Cardiac muscle cell (in vitro differentiated cells and primary cell): ENCODE results near the gene DNAJC10. TPM values are rescaled to one million over a fixed set of nuclear protein-coding genes. Genes with fewer than 3 reads are reported as not detected.

ENCODE experiments used
- DNase-seq, 2 donors: peaks; one replicate each; pipeline versions ENCODE4 v3.0.0 to v3.0.0-alpha.2; 2010 to 2017; ENCODE audit warnings: low read depth in 1 of 2, low spot score in 1 of 2
- H3K27ac ChIP-seq: fragments of 200-600 bp; sonication (generic); 2 replicates; pipeline ENCODE4 v1.5.1; 2016
- H3K27me3 ChIP-seq: fragments of 200-600 bp; sonication (generic); 2 replicates; pipeline ENCODE4 v1.6.0; 2016; ENCODE audit warnings: control low read depth
- H3K36me3 ChIP-seq: fragments of 200-600 bp; sonication (generic); 2 replicates; pipeline ENCODE4 v1.5.1; 2016; ENCODE audit warnings: control low read depth
- H3K4me1 ChIP-seq: fragments of 200-600 bp; sonication (generic); 2 replicates; pipeline ENCODE4 v1.8.1; 2017; ENCODE audit warnings: low read depth, mild to moderate bottlenecking, mixed run types
- H3K4me3 ChIP-seq: fragments of 200-600 bp; sonication (generic); 2 replicates; pipeline ENCODE4 v1.5.1; 2016; ENCODE audit warnings: mild to moderate bottlenecking
- H3K9me3 ChIP-seq: fragments of 200-600 bp; sonication (generic); 2 replicates; pipeline ENCODE4 v1.5.1; 2017; ENCODE audit warnings: low read depth, mild to moderate bottlenecking, control low read depth
- polyA plus RNA-seq: library from polyadenylated mRNA; unstranded; fragments of >200 nt; fragmentation: Nextera tagmentation; extraction: Ambion mirVana; gene quantifications from 2 replicates; pipeline ENCODE4 v1.2.1, GENCODE V29; 2016
- total RNA-seq: library from RNA; depleted of rRNA; stranded (reverse); fragments of >200 nt; gene quantifications from 2 replicates; pipeline ENCODE4 v1.2.3, GENCODE V29; 2016
- TF ChIP-seq, protein P1 (sequence below): IDR thresholded peaks from 2 replicates; pipeline ENCODE4 v1.5.1; 2012; ENCODE audit warnings: low read depth, mild to moderate bottlenecking, low read length

Gene DNAJC10
- total and polyA plus RNA-seq, 2 experiments from 2014 or later, result 84.7 to 95.8 TPM

DNA sequence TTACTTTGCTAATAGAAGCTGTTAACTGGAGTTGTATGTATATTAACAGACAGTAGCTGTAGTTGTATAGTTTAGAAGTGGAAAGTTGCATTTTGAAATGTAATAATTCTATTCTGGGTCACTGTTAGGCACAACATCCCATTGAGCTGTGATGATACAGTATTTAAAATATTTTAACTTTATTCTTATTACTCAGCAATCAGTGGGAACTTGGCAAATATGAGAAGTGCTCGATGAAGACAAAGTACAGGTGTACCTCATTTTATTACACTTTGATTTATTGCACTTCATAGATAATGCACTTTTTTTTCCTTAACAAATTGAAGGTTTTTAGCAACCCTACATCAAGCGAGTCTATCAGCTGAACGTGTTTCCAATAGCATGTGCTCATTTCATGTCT is 8.6 kb downstream of the DNAJC10 start:
- Histone ChIP-seq H3K9me3 (no peaks in the 10 kb centered on the region), H3K4me3 (no peak overlapping the region), H3K27ac (no peak overlapping the region), H3K36me3 (peaks cover 36% of the 10 kb centered on the region), H3K4me1 (no peaks in the 10 kb centered on the region), H3K27me3 (no peaks in the 10 kb centered on the region)
- DNase-seq, result no peak
- TF ChIP-seq, protein P1, sequence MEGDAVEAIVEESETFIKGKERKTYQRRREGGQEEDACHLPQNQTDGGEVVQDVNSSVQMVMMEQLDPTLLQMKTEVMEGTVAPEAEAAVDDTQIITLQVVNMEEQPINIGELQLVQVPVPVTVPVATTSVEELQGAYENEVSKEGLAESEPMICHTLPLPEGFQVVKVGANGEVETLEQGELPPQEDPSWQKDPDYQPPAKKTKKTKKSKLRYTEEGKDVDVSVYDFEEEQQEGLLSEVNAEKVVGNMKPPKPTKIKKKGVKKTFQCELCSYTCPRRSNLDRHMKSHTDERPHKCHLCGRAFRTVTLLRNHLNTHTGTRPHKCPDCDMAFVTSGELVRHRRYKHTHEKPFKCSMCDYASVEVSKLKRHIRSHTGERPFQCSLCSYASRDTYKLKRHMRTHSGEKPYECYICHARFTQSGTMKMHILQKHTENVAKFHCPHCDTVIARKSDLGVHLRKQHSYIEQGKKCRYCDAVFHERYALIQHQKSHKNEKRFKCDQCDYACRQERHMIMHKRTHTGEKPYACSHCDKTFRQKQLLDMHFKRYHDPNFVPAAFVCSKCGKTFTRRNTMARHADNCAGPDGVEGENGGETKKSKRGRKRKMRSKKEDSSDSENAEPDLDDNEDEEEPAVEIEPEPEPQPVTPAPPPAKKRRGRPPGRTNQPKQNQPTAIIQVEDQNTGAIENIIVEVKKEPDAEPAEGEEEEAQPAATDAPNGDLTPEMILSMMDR, result no peak

DNA sequence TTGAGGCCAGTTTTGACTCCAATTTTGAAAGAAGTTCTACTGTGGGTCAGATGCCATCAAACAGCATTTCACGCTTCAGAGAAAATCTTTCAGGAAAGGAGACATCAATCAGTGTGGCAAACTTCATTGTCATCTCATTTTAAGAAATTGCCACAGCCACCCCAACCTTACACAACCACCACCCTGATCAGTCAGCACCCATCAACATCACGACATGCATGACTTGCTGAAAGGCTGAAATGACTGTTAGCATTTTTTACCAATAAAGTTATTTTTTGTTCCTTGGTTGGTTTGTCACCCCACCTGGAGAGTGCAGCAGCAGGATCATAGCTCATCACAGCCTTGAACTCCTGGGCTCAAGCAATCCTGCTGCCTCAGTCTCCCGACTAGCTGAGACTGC is 10.4 kb downstream of the DNAJC10 start:
- Histone ChIP-seq H3K27me3 (no peaks in the 10 kb centered on the region), H3K27ac (no peak overlapping the region), H3K9me3 (no peaks in the 10 kb centered on the region), H3K36me3 (peaks cover 42% of the 10 kb centered on the region), H3K4me3 (no peak overlapping the region), H3K4me1 (no peaks in the 10 kb centered on the region)
- TF ChIP-seq, protein P1, result no peak
- DNase-seq, result no peak

DNA sequence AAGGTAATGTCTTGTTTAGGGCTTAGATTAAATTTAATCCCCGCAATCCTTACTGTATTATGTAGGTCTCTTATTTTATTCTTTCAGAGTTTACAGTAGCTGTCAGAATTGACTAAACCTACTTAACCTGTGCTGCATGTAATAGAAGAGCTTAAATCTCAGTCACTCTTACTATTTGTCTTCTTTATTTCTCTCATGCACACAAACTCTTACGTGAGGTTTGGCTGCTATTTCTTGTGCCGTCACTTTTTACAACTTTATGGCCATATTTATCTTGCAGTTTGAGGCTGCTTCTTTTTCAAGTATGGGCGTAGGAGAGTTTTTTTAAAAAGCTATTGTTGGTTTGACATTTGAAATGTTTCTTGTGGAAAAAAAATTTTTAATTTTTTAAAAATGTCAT is 12.0 kb downstream of the DNAJC10 start:
- peaks cover 47% of the 10 kb centered on the region for H3K36me3 ChIP-seq
- no peak overlapping the region for H3K4me3 ChIP-seq
- no peaks in the 10 kb centered on the region for H3K9me3 ChIP-seq
- no peak overlapping the region for H3K27ac ChIP-seq
- H3K4me1 ChIP-seq, result no peaks in the 10 kb centered on the region
- H3K27me3 ChIP-seq, result no peaks in the 10 kb centered on the region
- DNase-seq, result no peak
- TF ChIP-seq, protein P1, result no peak

DNA sequence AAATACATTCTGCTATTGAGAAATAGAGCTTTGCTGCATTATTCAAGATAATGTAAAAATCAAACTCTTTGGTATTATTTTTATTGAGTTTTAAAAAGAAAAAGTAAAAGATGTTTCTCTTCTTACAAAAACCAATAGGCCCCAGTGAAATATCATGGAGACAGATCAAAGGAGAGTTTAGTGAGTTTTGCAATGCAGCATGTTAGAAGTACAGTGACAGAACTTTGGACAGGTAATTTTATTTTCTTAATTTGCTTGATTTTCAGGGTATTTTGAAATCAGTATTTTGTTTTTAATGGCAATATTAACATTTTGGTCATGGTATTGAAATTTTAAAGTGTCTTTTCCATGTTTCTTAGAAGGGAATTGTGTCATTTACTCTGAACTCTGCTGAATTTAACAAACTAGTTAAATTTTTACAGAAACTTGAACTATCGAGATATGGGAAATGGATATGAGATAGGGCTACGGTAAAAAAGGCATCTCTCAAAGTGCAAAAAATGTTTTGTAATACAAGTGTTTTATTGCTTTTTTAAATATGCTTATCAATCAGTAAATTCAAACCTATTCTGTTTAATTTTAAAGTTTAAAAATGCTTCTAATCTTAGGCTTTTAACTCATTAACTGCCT is 13.8 kb downstream of the DNAJC10 start:
- TF ChIP-seq, protein P1, result no peak
- peaks cover 47% of the 10 kb centered on the region for H3K36me3 ChIP-seq

DNA sequence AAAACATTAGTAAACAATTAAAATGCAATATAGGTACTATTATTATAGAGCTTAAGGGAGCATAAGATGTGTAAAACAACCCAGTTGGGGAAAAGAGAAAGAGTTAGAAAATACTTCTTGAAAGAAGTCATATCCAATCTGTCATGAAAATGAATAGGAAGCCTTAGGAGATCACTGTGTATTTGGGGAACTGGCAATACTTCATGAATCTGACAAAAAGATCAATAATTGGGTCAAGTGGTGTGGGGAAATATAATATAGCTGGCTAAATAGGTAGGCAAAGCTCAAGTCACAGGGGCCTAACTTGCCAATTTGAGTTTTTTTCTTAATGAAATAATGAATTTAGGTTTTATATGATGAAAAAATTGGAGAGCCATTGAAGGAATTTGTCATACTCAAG is 14.4 kb downstream of the DNAJC10 start:
- Histone ChIP-seq H3K4me1 (no peaks in the 10 kb centered on the region), H3K4me3 (no peak overlapping the region), H3K36me3 (peaks cover 48% of the 10 kb centered on the region), H3K27me3 (no peaks in the 10 kb centered on the region), H3K27ac (no peak overlapping the region), H3K9me3 (no peaks in the 10 kb centered on the region)
- TF ChIP-seq, protein P1, result no peak
- DNase-seq, result no peak

More for the DNA sequence above, 13.8 kb downstream of the DNAJC10 start:
- Histone ChIP-seq H3K27me3 (no peaks in the 10 kb centered on the region), H3K27ac (no peak overlapping the region), H3K4me3 (no peak overlapping the region), H3K4me1 (no peaks in the 10 kb centered on the region), H3K9me3 (no peaks in the 10 kb centered on the region)
- DNase-seq, result no peak
